IgD-negative memory B cell (primary cell): ENCODE results near the gene PNMA6A. TPM values are rescaled to one million over a fixed set of nuclear protein-coding genes. Genes with fewer than 3 reads are reported as not detected.
"Not testable (repeated sequence)": the region's sequence is repeated elsewhere in the genome, so short reads cannot be mapped to it uniquely, and the experiment has no call there.

Source experiments
- H3K27ac Mint-ChIP-seq, 3 donors: one replicate each; pipeline ENCODE4 v1.8.0; 2020 to 2022; ENCODE audit warnings: mild to moderate bottlenecking in 3 of 3, mixed read lengths in 3 of 3, moderate library complexity in 1 of 3
- H3K27me3 Mint-ChIP-seq: one replicate; pipeline ENCODE4 v1.8.0; 2021; ENCODE audit warnings: mixed read lengths
- H3K36me3 Mint-ChIP-seq: one replicate; pipeline ENCODE4 v1.8.0; 2020; ENCODE audit warnings: mild to moderate bottlenecking, mixed read lengths
- H3K4me1 Mint-ChIP-seq, 3 donors: one replicate each; pipeline ENCODE4 v1.8.0; 2020 to 2022; ENCODE audit warnings: mixed read lengths in 3 of 3, mild to moderate bottlenecking in 1 of 3
- H3K4me3 Mint-ChIP-seq, 4 donors: one replicate each; pipeline ENCODE4 v1.8.0; 2020 to 2022; ENCODE audit warnings: mild to moderate bottlenecking in 4 of 4, mixed read lengths in 4 of 4, moderate library complexity in 3 of 4
- H3K9me3 Mint-ChIP-seq, 3 donors: one replicate each; pipeline ENCODE4 v1.8.0; 2020 to 2021; ENCODE audit warnings: mixed read lengths in 3 of 3, mild to moderate bottlenecking in 1 of 3
- polyA plus RNA-seq: library from polyadenylated mRNA; unstranded; fragments of 300-500 nt; fragmentation: Illumina TruSeq; gene quantifications from one replicate; pipeline ENCODE4 v1.2.3, GENCODE V29; 2021

PNMA6A gene
- 0.14 TPM for polyA plus RNA-seq

DNA sequence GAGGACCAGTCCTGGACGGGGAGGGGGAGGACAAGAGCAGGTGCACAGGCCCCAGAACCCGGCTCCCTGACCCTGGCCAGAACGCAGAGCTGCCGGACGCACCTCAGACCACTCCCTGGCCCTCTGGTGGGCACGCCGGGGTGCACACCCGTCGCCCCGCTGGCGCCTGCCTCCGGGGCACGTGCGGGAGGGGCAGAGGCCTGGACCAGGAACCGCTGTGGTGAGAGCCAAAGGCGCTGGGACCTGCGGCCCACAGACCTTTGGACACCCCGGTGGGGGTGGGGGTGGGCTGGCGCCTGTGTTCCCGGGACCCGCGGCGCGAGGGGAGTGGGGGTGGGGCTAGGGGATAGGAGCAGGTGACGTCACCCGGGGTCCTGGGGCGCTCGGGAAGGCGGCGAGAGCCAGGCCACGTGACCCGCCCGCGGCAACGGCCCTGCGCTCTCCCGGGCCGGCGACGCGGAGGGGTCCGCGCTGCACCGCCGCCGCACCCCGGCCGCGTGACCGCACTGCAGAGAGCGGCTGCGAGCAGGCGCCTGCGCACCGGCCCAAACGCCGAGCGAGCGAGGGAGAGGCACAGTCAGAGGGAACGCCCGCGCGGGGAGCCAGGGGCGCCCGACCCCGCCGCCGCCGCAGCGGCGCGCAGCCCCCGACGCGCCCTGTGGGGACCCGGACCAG is at the start of gene PNMA6A:
Gene PNMA6A, plus strand, starts transcription at position 546 of the 675 bp plus-strand sequence. CDS start 609 bp downstream, outside the sequence.
- H3K36me3 Mint-ChIP-seq, H3K4me1 Mint-ChIP-seq, H3K27ac Mint-ChIP-seq, H3K27me3 Mint-ChIP-seq, H3K9me3 Mint-ChIP-seq, H3K4me3 Mint-ChIP-seq: not testable (repeated sequence)

- not testable (repeated sequence) for H3K36me3 Mint-ChIP-seq, H3K27ac Mint-ChIP-seq, H3K27me3 Mint-ChIP-seq, H3K9me3 Mint-ChIP-seq, H3K4me1 Mint-ChIP-seq
- H3K4me3 Mint-ChIP-seq: peak overlapping the region in 1 of 4 donors; percentile 60
These were observed 45.8 kb upstream of the PNMA6A start for GRCh38 chrX:153026501-153026900.

- not testable (repeated sequence) for H3K27ac Mint-ChIP-seq, H3K9me3 Mint-ChIP-seq, H3K36me3 Mint-ChIP-seq, H3K4me3 Mint-ChIP-seq, H3K4me1 Mint-ChIP-seq, H3K27me3 Mint-ChIP-seq
These were observed 43.8 kb upstream of the PNMA6A start for GRCh38 chrX:153028487-153028886.

GRCh38 chrX:153029162-153029561 is 43.1 kb upstream of the PNMA6A start:
- H3K27ac Mint-ChIP-seq: peak overlapping the region in 1 of 3 donors; percentile 57

DNA sequence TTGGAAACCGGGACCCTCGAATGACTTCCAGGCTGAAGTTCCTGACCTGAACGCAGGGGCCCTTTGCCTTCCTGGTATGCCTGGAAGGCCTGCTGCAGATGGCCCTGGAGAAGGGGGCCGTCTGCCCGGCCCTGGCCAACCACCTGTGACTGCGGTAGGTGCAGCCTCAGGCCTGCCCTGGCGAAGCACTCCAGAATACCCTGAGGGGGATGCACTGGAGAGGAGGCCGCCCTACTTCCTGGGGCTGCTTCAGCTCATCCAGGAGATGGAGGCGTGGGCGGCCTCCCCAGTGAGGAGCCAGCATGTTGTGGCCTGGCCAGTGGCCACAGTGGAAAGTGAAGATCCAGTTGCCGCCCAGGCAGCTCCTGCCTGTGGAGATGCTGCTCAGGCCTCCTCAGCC is 42.4 kb upstream of the PNMA6A start:
- Mint-ChIP-seq H3K27me3 (no peaks in the 10 kb centered on the region), H3K36me3 (no peaks in the 10 kb centered on the region), H3K4me3 (no peak overlapping the region), H3K9me3 (no peaks in the 10 kb centered on the region), H3K27ac (no peak overlapping the region), H3K4me1 (peaks cover 0 to 2% (median 0%) of the 10 kb centered on the region in 3 donors)

More at GRCh38 chrX:153029162-153029561, 43.1 kb upstream of the PNMA6A start:
- H3K4me3 Mint-ChIP-seq: peak overlapping the region in 1 of 4 donors; percentile 37
- H3K4me1 Mint-ChIP-seq: peaks cover 0 to 2% (median 0%) of the 10 kb centered on the region in 3 donors
- H3K36me3 Mint-ChIP-seq: no peaks in the 10 kb centered on the region
- no peaks in the 10 kb centered on the region for H3K9me3 Mint-ChIP-seq
- H3K27me3 Mint-ChIP-seq: peaks cover 5% of the 10 kb centered on the region

GRCh38 chrX:153030801-153031200 is 41.5 kb upstream of the PNMA6A start:
- no peak overlapping the region for H3K27ac Mint-ChIP-seq
- no peaks in the 10 kb centered on the region for H3K36me3 Mint-ChIP-seq
- peaks cover 0 to 2% (median 0%) of the 10 kb centered on the region in 3 donors for H3K4me1 Mint-ChIP-seq
- H3K27me3 Mint-ChIP-seq: no peaks in the 10 kb centered on the region
- no peaks in the 10 kb centered on the region for H3K9me3 Mint-ChIP-seq
- H3K4me3 Mint-ChIP-seq: no peak overlapping the region

GRCh38 chrX:153032397-153033118 is 39.7 kb upstream of the PNMA6A start:
- Mint-ChIP-seq H3K4me1 (peaks cover 0 to 2% (median 0%) of the 10 kb centered on the region in 3 donors), H3K27ac (peak overlapping the region; percentile 74 to 92 (median 90)), H3K27me3 (no peaks in the 10 kb centered on the region), H3K36me3 (no peaks in the 10 kb centered on the region), H3K9me3 (no peaks in the 10 kb centered on the region), H3K4me3 (peak overlapping the region; percentile 86 to 94 (median 90))

- H3K4me1 Mint-ChIP-seq: peaks cover 0 to 2% (median 0%) of the 10 kb centered on the region in 3 donors
- H3K27ac Mint-ChIP-seq: no peak overlapping the region
- H3K9me3 Mint-ChIP-seq: peaks cover 8 to 18% (median 8%) of the 10 kb centered on the region in 3 donors
- peaks cover 7% of the 10 kb centered on the region for H3K36me3 Mint-ChIP-seq
- H3K4me3 Mint-ChIP-seq: no peak overlapping the region
- no peaks in the 10 kb centered on the region for H3K27me3 Mint-ChIP-seq
These were observed 23.2 kb upstream of the PNMA6A start for GRCh38 chrX:153049093-153049492.

- Mint-ChIP-seq H3K9me3 (peaks cover 8 to 18% (median 8%) of the 10 kb centered on the region in 3 donors), H3K27me3 (no peaks in the 10 kb centered on the region), H3K4me1 (peaks cover 0 to 2% (median 0%) of the 10 kb centered on the region in 3 donors), H3K36me3 (peaks cover 7% of the 10 kb centered on the region), H3K27ac (no peak overlapping the region), H3K4me3 (no peak overlapping the region)
These were observed 19.7 kb upstream of the PNMA6A start for GRCh38 chrX:153052534-153052933.

- Mint-ChIP-seq H3K4me3 (peak within 1 kb of the TSS in 2 of 4 donors; percentile 25 to 86), H3K27me3 (no peaks in the 10 kb centered on the region), H3K27ac (peak within 1 kb of the TSS in 1 of 3 donors; percentile 82), H3K9me3 (peaks cover 0 to 1% (median 0%) of the 10 kb centered on the region in 3 donors), H3K36me3 (no peaks in the 10 kb centered on the region), H3K4me1 (peaks cover 0 to 2% (median 0%) of the 10 kb centered on the region in 3 donors)
These were observed 16.1 kb upstream of the PNMA6A start, which contains the start of gene PNMA3 for GRCh38 chrX:153055871-153056749. TSS of gene PNMA3 (plus strand) at chrX:153056470. CDS start at chrX:153057056, 586 bp downstream.

DNA sequence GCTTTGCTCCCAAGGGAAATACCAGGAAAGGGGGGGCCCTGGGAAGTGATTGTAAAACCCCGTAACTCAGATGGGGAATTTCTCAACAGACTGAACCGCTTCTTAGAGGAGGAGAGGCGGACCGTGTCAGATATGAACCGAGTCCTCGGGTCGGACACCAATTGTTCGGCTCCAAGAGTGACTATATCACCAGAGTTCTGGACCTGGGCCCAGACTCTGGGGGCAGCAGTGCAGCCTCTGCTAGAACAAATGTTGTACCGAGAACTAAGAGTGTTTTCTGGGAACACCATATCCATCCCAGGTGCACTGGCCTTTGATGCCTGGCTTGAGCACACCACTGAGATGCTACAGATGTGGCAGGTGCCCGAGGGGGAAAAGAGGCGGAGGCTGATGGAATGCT is 15.0 kb upstream of the PNMA6A start:
- H3K27ac Mint-ChIP-seq: no peak overlapping the region
- H3K4me1 Mint-ChIP-seq: peaks cover 0 to 2% (median 0%) of the 10 kb centered on the region in 3 donors
- no peaks in the 10 kb centered on the region for H3K27me3 Mint-ChIP-seq
- H3K36me3 Mint-ChIP-seq: no peaks in the 10 kb centered on the region
- H3K4me3 Mint-ChIP-seq: peak overlapping the region in 1 of 4 donors; percentile 86
- no peaks in the 10 kb centered on the region for H3K9me3 Mint-ChIP-seq

DNA sequence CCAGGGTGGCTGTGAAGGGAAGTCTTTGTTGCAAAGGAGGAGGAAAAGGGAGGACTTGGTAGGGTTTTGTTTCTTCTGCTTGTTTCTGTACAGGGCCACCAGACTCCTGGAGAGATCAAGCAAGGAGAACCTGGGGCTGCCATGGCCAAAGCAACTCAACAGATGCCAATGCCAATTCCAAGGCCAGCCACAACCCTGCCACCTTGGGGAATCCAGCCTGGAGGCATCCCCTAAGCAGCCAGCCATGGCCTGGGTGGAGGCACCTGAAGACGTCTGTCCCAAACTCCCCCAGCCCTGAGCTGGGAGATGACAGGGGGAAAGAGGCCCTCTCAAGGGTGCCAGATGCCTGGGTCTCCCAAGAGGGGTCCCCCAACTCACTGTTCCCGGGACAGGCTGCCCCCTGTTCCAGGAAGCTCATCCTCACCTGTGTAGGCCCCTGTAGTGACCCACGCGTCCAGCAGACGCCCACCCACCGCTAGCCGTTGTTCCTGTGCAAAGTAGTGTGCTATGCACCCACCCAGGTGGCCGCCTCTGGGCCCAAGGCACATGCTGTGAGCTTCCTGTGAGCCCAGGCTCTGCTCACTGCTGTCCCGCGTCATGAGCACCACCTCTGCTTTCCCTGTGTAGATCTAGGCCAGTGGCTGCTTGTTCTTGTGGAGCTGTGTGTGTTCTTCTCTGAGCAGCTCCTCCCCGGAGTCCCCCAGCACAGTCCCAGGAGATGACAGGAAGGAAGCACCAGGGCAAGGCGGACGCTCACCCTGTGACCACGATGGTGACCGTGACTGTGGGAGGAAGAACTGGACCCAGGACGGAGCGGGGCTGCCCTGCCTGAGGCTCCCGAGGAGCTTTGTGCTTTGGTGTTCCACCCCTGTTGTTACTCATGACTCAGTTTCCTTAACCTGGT is 12.8 kb upstream of the PNMA6A start:
- peaks cover 0 to 6% (median 0%) of the 10 kb centered on the region in 3 donors for H3K4me1 Mint-ChIP-seq
- H3K4me3 Mint-ChIP-seq: no peak overlapping the region
- no peaks in the 10 kb centered on the region for H3K27me3 Mint-ChIP-seq
- H3K9me3 Mint-ChIP-seq: no peaks in the 10 kb centered on the region
- H3K27ac Mint-ChIP-seq: no peak overlapping the region
- H3K36me3 Mint-ChIP-seq: no peaks in the 10 kb centered on the region

- no peak overlapping the region for H3K4me3 Mint-ChIP-seq
- peaks cover 0 to 6% (median 0%) of the 10 kb centered on the region in 3 donors for H3K4me1 Mint-ChIP-seq
- no peaks in the 10 kb centered on the region for H3K27me3 Mint-ChIP-seq
- H3K27ac Mint-ChIP-seq: no peak overlapping the region
- H3K9me3 Mint-ChIP-seq: no peaks in the 10 kb centered on the region
- H3K36me3 Mint-ChIP-seq: no peaks in the 10 kb centered on the region
These were observed 12.2 kb upstream of the PNMA6A start for GRCh38 chrX:153060095-153060445.

- Mint-ChIP-seq H3K4me3 (no peak overlapping the region), H3K27me3 (no peaks in the 10 kb centered on the region), H3K27ac (no peak overlapping the region), H3K4me1 (peaks cover 0 to 6% (median 0%) of the 10 kb centered on the region in 3 donors), H3K36me3 (no peaks in the 10 kb centered on the region), H3K9me3 (no peaks in the 10 kb centered on the region)
These were observed 10.5 kb upstream of the PNMA6A start for GRCh38 chrX:153061732-153062131.
